RWPE2 (cell line): ENCODE data around the gene OR8U1.

Experiments used
- ATAC-seq: fragments of 200-7000 bp; cut with Tn5 transposase; 3 replicates; pipeline ENCODE4 v1.9.1; 2021; ENCODE audit warnings: low read depth
- DNase-seq: peaks from one replicate; pipeline ENCODE4 v3.0.0-alpha.2; 2020; ENCODE audit warnings: low spot score
- H3K27ac ChIP-seq: fragments of 450-650 bp; 2 replicates; pipeline ENCODE4 v1.5.1; 2017; ENCODE audit warnings: mild to moderate bottlenecking; ENCODE audit not compliant: poor library complexity, severe bottlenecking
- H3K27me3 ChIP-seq: fragments of 250-450 bp; sonication (Bioruptor Pico); 2 replicates; pipeline ENCODE4 v1.5.1; 2021; ENCODE audit warnings: mild to moderate bottlenecking, moderate library complexity; ENCODE audit not compliant: insufficient read depth, poor library complexity, severe bottlenecking
- H3K36me3 ChIP-seq: fragments of 250-450 bp; sonication (Bioruptor Pico); 2 replicates; pipeline ENCODE4 v1.5.1; 2020; ENCODE audit warnings: low read depth, mild to moderate bottlenecking, moderate library complexity
- H3K4me1 ChIP-seq: fragments of 250-450 bp; sonication (Bioruptor Pico); 2 replicates; pipeline ENCODE4 v1.5.1; 2021; ENCODE audit warnings: mild to moderate bottlenecking, moderate library complexity; ENCODE audit not compliant: insufficient read depth, poor library complexity, severe bottlenecking
- H3K4me3 ChIP-seq: fragments of 250-450 bp; sonication (Bioruptor Pico); 2 replicates; pipeline ENCODE4 v1.5.1; 2021; ENCODE audit warnings: mild to moderate bottlenecking, moderate library complexity; ENCODE audit not compliant: severe bottlenecking
- H3K9me3 ChIP-seq: fragments of 250-450 bp; sonication (Bioruptor Pico); 2 replicates; pipeline ENCODE4 v1.5.1; 2021; ENCODE audit warnings: mild to moderate bottlenecking, moderate library complexity; ENCODE audit not compliant: severe bottlenecking
- TF ChIP-seq, protein P1 (sequence below): fragments of 450-650 bp; IDR thresholded peaks from one replicate; pipeline ENCODE4 v1.5.1; 2017; ENCODE audit warnings: mild to moderate bottlenecking, moderate library complexity; ENCODE audit not compliant: poor library complexity, severe bottlenecking

The OR8U1 gene

DNA sequence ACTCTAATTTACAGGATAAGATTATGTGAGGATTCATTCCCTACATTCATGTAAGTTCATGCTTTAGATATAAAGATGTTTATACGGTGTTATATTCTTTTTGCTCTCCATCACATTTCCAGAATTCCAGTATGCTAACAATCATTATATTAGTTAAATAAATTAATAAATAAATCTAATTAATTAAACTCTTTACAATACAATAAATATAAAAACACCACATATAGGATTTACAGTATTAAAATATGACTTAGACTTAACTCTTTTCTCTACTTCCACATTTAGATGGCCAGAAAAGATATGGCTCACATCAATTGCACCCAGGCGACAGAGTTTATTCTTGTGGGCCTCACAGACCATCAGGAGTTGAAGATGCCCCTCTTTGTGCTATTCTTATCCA, at the start of gene OR8U1:
TSS of gene OR8U1 (plus strand) at position 301 of the 400 bp plus-strand sequence. CDS start at position 301, 0 bp downstream.
- no peak within 1 kb of the TSS for H3K4me3 ChIP-seq
- TF ChIP-seq, protein P1, sequence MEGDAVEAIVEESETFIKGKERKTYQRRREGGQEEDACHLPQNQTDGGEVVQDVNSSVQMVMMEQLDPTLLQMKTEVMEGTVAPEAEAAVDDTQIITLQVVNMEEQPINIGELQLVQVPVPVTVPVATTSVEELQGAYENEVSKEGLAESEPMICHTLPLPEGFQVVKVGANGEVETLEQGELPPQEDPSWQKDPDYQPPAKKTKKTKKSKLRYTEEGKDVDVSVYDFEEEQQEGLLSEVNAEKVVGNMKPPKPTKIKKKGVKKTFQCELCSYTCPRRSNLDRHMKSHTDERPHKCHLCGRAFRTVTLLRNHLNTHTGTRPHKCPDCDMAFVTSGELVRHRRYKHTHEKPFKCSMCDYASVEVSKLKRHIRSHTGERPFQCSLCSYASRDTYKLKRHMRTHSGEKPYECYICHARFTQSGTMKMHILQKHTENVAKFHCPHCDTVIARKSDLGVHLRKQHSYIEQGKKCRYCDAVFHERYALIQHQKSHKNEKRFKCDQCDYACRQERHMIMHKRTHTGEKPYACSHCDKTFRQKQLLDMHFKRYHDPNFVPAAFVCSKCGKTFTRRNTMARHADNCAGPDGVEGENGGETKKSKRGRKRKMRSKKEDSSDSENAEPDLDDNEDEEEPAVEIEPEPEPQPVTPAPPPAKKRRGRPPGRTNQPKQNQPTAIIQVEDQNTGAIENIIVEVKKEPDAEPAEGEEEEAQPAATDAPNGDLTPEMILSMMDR: no peak
- ATAC-seq: no peak
- DNase-seq: no peak
- no peaks in the 10 kb centered on the region for H3K27me3 ChIP-seq
- no peaks in the 10 kb centered on the region for H3K36me3 ChIP-seq
- H3K9me3 ChIP-seq: no peaks in the 10 kb centered on the region
- H3K27ac ChIP-seq: no peak within 1 kb of the TSS
- no peaks in the 10 kb centered on the region for H3K4me1 ChIP-seq

GRCh38 chr11:56331861-56332491, 43.4 kb upstream of the OR8U1 start:
- DNase-seq (peak; percentile 47), ATAC-seq (no peak)
- Histone ChIP-seq H3K27me3 (no peaks in the 10 kb centered on the region), H3K4me1 (no peaks in the 10 kb centered on the region), H3K27ac (no peak overlapping the region), H3K9me3 (no peaks in the 10 kb centered on the region), H3K4me3 (no peak overlapping the region), H3K36me3 (no peaks in the 10 kb centered on the region)
- TF ChIP-seq, protein P1: no peak

- Histone ChIP-seq H3K27ac (no peak overlapping the region), H3K4me1 (no peaks in the 10 kb centered on the region), H3K4me3 (no peak overlapping the region), H3K27me3 (no peaks in the 10 kb centered on the region), H3K36me3 (no peaks in the 10 kb centered on the region), H3K9me3 (no peaks in the 10 kb centered on the region)
- TF ChIP-seq, protein P1: no peak
- no peak for ATAC-seq
- no peak for DNase-seq
Observed at GRCh38 chr11:56333156-56333555, 42.3 kb upstream of the OR8U1 start.

DNA sequence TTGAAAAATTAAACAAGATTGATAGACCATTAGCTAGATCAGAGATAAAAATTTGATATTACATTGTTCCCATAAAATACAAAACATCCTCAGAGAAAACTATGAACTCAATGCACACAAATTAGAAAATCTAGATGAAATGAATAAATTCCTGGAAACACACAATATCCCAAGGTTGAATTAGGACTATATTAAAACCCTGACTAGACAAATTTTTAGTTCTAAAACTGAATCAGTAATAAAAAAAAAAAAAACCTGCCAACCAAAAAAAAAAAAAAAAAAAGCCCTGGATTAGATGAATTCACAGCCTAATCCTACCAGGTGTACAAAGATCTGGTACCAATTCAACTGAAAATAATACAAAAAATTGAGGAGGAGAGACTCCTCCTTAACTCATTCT, 35.1 kb upstream of the OR8U1 start:
- no peak for ATAC-seq
- no peaks in the 10 kb centered on the region for H3K9me3 ChIP-seq
- no peaks in the 10 kb centered on the region for H3K27me3 ChIP-seq

DNA sequence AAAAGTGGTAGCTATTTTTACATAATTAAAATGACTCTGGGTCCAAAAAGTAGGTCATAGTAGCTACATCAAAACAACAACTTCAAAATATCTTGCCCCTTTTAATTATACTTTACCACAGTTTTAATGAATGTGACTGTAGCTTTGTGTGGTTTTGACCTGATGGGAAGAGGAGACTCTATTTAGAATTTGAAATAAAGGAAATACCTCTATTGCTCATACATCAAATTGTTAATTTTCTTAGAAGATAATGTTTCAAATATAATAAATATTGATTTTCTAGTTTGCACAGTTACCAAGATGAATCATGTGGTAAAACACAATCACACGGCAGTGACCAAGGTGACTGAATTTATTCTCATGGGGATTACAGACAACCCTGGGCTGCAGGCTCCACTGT, 29.7 kb upstream of the OR8U1 start, which contains the start of gene OR8K1:
TSS of gene OR8K1 (plus strand) at position 301 of the 400 bp plus-strand sequence. CDS start at position 301, 0 bp downstream.
- ATAC-seq: no peak
- H3K9me3 ChIP-seq: no peaks in the 10 kb centered on the region
- H3K4me3 ChIP-seq: no peak within 1 kb of the TSS
- DNase-seq: no peak
- H3K4me1 ChIP-seq: no peaks in the 10 kb centered on the region
- no peak within 1 kb of the TSS for H3K27ac ChIP-seq
- TF ChIP-seq, protein P1: no peak
- no peaks in the 10 kb centered on the region for H3K36me3 ChIP-seq
- H3K27me3 ChIP-seq: no peaks in the 10 kb centered on the region

More for the DNA sequence above, 35.1 kb upstream of the OR8U1 start:
- Histone ChIP-seq H3K36me3 (no peaks in the 10 kb centered on the region), H3K27ac (no peak overlapping the region), H3K4me1 (no peaks in the 10 kb centered on the region), H3K4me3 (no peak overlapping the region)
- DNase-seq: no peak
- TF ChIP-seq, protein P1: no peak
